HS-5 (cell line): ENCODE data around the gene DOCK8.
A peak's percentile ranks its signal among the peaks of the same experiment; 100 is the strongest.

Experiments
- DNase-seq: peaks from one replicate; pipeline ENCODE4 v3.0.0-alpha.2; 2012; ENCODE audit warnings: low read depth

Gene DOCK8

GRCh38 chr9:462606-463005, 247.9 kb downstream of the DOCK8 start:
- no peak for DNase-seq

GRCh38 chr9:463455-464171, 248.9 kb downstream of the DOCK8 start:
- DNase-seq = no peak

- no peak for DNase-seq
These were observed 252.1 kb downstream of the DOCK8 start for GRCh38 chr9:466747-467146.

- no peak for DNase-seq
These were observed 254.2 kb downstream of the DOCK8 start for GRCh38 chr9:468766-469426.

- DNase-seq = peak; percentile 20
These were observed 255.2 kb downstream of the DOCK8 start for GRCh38 chr9:469672-470551.

- no peak for DNase-seq
These were observed 256.0 kb downstream of the DOCK8 start for GRCh38 chr9:470552-471194.

- DNase-seq = no peak
These were observed 256.7 kb downstream of the DOCK8 start for GRCh38 chr9:471320-471719.

GRCh38 chr9:472479-473075, 257.9 kb downstream of the DOCK8 start:
- no peak for DNase-seq

GRCh38 chr9:477193-477592, 262.5 kb downstream of the DOCK8 start:
- DNase-seq = no peak

GRCh38 chr9:479304-479970, 264.8 kb downstream of the DOCK8 start:
- no peak for DNase-seq

GRCh38 chr9:479971-480350, 265.3 kb downstream of the DOCK8 start:
- DNase-seq = no peak

- DNase-seq = no peak
These were observed 268.1 kb downstream of the DOCK8 start for GRCh38 chr9:482739-483138.

- DNase-seq = no peak
These were observed 271.5 kb downstream of the DOCK8 start for GRCh38 chr9:486156-486555.

GRCh38 chr9:487429-487828, 272.8 kb downstream of the DOCK8 start:
- no peak for DNase-seq

GRCh38 chr9:488448-488847, 273.8 kb downstream of the DOCK8 start:
- no peak for DNase-seq

- no peak for DNase-seq
These were observed 274.8 kb downstream of the DOCK8 start for GRCh38 chr9:489198-490197.

GRCh38 chr9:494764-495163, 280.1 kb downstream of the DOCK8 start:
- DNase-seq = no peak

GRCh38 chr9:495739-496138, 281.1 kb downstream of the DOCK8 start:
- no peak for DNase-seq

GRCh38 chr9:503326-503725, 288.7 kb downstream of the DOCK8 start:
- DNase-seq = no peak
